ENCODE data around the gene RNF180. TPM values are rescaled to one million over a fixed set of nuclear protein-coding genes. Genes with fewer than 3 reads are reported as not detected.
A peak's percentile ranks its signal among the peaks of the same experiment; 100 is the strongest.

RNF180 gene
- total and polyA plus RNA-seq, 9 donors: 0.62 to 2.3 (median 1.2) TPM

DNA sequence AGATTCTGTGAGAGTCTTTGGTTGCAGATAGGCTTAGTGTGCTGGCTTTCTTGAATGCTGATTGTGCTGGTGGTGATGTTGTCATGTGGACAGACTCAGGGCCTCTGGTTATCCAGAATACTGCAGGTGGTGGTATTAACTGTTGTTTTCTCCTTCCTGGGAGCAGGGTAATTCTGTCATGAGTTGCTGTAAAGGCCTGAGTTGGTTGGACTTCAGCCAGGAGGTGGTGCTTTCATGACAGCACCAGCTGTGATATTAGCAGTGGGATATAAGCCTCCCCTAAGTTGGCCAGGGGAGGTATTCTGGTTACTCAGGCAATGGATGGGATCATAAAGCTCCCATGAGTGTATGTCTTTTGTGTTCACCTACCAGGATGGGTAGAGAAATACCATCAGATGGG, 16.4 kb upstream of the RNF180 start:
- peak; percentile 25 for DNase-seq
- Histone ChIP-seq H3K9me3 (replicated peaks; ENCODE audit: control insufficient read depth, low read depth, low read length) (peaks cover 3% of the 10 kb centered on the region), H3K4me1 (ENCODE audit: control insufficient read depth, insufficient read depth, low read length) (peaks cover 3% of the 10 kb centered on the region), H3K4me3 (ENCODE audit: low read length) (no peak overlapping the region), H3K27ac (ENCODE audit: low read length) (no peak overlapping the region), H3K27me3 (ENCODE audit: control insufficient read depth, insufficient read depth, low read length) (no peaks in the 10 kb centered on the region), H3K36me3 (ENCODE audit: control insufficient read depth, insufficient read depth, low read length) (no peaks in the 10 kb centered on the region)

DNA sequence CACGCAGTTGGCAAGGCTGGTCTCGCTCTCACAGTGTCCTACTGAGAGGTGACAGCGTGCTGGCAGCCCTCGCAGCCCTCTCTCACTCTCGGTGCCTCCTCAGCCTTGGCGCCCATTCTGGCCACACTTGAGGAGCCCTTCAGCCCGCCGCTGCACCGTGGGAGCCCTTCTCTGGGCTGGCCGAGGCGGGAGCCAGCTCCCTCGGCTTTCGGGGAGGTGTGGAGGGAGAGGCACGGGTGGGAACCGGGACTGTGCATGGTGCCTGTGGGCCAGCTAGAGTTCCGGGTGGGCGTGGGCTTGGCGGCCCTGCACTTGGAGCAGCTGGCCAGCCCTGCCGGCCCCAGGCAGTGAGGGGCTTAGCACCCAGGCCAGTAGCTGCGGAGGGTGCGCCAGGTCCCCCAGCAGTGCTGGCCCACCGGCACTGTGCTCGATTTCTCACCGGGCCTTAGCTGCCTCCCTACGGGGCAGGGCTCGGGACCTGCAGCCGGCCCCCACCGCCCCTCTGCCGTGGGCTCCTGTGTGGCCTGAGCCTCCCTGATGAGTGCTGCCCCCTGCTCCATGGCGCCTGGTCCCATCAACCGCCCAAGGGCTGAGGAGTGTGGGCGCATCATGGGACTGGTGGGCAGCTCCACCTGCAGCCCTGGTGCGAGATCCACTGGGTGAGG, 15.7 kb upstream of the RNF180 start:
- Histone ChIP-seq H3K9me3 (replicated peaks; ENCODE audit: control insufficient read depth, low read depth, low read length) (peaks cover 3% of the 10 kb centered on the region), H3K4me1 (ENCODE audit: control insufficient read depth, insufficient read depth, low read length) (peaks cover 3% of the 10 kb centered on the region), H3K36me3 (ENCODE audit: control insufficient read depth, insufficient read depth, low read length) (no peaks in the 10 kb centered on the region), H3K4me3 (ENCODE audit: low read length) (no peak overlapping the region), H3K27me3 (ENCODE audit: control insufficient read depth, insufficient read depth, low read length) (no peaks in the 10 kb centered on the region), H3K27ac (ENCODE audit: low read length) (no peak overlapping the region)
- DNase-seq: no peak
- WGBS (ENCODE audit: insufficient coverage): 88% methylated on average over 32 of the region's 33 CpGs

- Histone ChIP-seq H3K4me1 (ENCODE audit: control insufficient read depth, insufficient read depth, low read length) (no peaks in the 10 kb centered on the region), H3K9me3 (replicated peaks; ENCODE audit: control insufficient read depth, low read depth, low read length) (peaks cover 3% of the 10 kb centered on the region), H3K4me3 (ENCODE audit: low read length) (no peak overlapping the region), H3K36me3 (ENCODE audit: control insufficient read depth, insufficient read depth, low read length) (no peaks in the 10 kb centered on the region), H3K27me3 (ENCODE audit: control insufficient read depth, insufficient read depth, low read length) (no peaks in the 10 kb centered on the region), H3K27ac (ENCODE audit: low read length) (no peak overlapping the region)
- no CpG with 5 or more reads among the region's 1 CpG for WGBS (ENCODE audit: insufficient coverage)
- no peak for DNase-seq
These were observed 9.4 kb upstream of the RNF180 start for GRCh38 chr5:64156261-64156660.

- Histone ChIP-seq H3K4me3 (ENCODE audit: low read length) (no peak overlapping the region), H3K4me1 (ENCODE audit: control insufficient read depth, insufficient read depth, low read length) (no peaks in the 10 kb centered on the region), H3K9me3 (replicated peaks; ENCODE audit: control insufficient read depth, low read depth, low read length) (no peaks in the 10 kb centered on the region), H3K27me3 (ENCODE audit: control insufficient read depth, insufficient read depth, low read length) (peaks cover 3% of the 10 kb centered on the region), H3K36me3 (ENCODE audit: control insufficient read depth, insufficient read depth, low read length) (no peaks in the 10 kb centered on the region), H3K27ac (ENCODE audit: low read length) (no peak overlapping the region)
- DNase-seq: no peak
- 79% methylated on average over 2 of the region's 2 CpGs for WGBS (ENCODE audit: insufficient coverage)
These were observed 6.8 kb upstream of the RNF180 start for GRCh38 chr5:64158827-64159226.

DNA sequence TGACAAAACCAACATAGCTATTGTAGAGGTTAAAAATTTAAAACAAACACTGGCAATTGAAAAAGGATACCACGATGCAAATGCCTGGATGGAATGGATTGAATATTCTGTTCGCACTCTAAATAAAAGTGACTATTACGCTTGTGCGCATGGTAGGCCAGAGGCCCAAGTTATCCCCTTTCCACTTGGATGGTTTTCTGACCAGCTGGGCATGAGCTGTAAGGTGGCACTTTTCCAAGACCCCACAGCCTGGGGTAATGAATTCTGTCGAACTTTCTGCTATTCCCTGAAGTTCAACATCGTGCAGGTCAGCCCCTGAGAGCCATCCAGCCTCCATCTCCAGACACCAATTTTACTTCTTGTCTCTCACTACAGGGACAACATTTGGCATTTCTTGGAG, 5.4 kb upstream of the RNF180 start:
- no peak overlapping the region for H3K27ac ChIP-seq (ENCODE audit: low read length)
- no peak overlapping the region for H3K4me3 ChIP-seq (ENCODE audit: low read length)
- 79% methylated on average over 6 of the region's 6 CpGs for WGBS (ENCODE audit: insufficient coverage)
- no peak for DNase-seq
- no peaks in the 10 kb centered on the region for H3K9me3 ChIP-seq (replicated peaks; ENCODE audit: control insufficient read depth, low read depth, low read length)
- H3K4me1 ChIP-seq (ENCODE audit: control insufficient read depth, insufficient read depth, low read length): peaks cover under 1% of the 10 kb centered on the region
- no peaks in the 10 kb centered on the region for H3K36me3 ChIP-seq (ENCODE audit: control insufficient read depth, insufficient read depth, low read length)
- H3K27me3 ChIP-seq (ENCODE audit: control insufficient read depth, insufficient read depth, low read length): peaks cover 6% of the 10 kb centered on the region

- Histone ChIP-seq H3K4me1 (ENCODE audit: control insufficient read depth, insufficient read depth, low read length) (peaks cover 7% of the 10 kb centered on the region), H3K36me3 (ENCODE audit: control insufficient read depth, insufficient read depth, low read length) (no peaks in the 10 kb centered on the region), H3K9me3 (replicated peaks; ENCODE audit: control insufficient read depth, low read depth, low read length) (no peaks in the 10 kb centered on the region), H3K4me3 (ENCODE audit: low read length) (no peak overlapping the region), H3K27me3 (ENCODE audit: control insufficient read depth, insufficient read depth, low read length) (peaks cover 15% of the 10 kb centered on the region), H3K27ac (ENCODE audit: low read length) (no peak overlapping the region)
- no peak for DNase-seq
- 33% methylated on average over 1 of the region's 3 CpGs for WGBS (ENCODE audit: insufficient coverage)
These were observed 4.2 kb upstream of the RNF180 start for GRCh38 chr5:64161420-64161819.

DNA sequence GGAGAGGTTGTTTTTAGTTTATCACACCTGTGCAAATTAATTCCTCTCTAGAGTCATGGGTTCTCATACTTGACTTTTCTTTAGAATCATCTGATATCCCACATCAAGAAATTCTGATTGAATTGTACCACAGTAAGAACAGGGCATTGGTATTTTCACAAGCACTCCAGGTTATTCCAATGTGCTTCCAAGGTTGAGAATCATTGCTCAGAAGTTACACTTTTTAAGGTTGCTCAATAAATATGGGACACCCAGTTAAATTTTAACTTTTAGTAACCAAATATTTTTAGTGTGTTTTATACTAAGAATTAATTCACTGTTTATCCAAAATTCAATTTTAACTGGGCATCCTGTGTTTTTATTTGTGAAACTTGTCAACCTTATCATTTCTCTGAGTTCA, 2.5 kb upstream of the RNF180 start:
- no peak for DNase-seq
- Histone ChIP-seq H3K9me3 (replicated peaks; ENCODE audit: control insufficient read depth, low read depth, low read length) (no peaks in the 10 kb centered on the region), H3K4me3 (ENCODE audit: low read length) (no peak overlapping the region), H3K27ac (ENCODE audit: low read length) (no peak overlapping the region), H3K27me3 (ENCODE audit: control insufficient read depth, insufficient read depth, low read length) (peaks cover 16% of the 10 kb centered on the region), H3K36me3 (ENCODE audit: control insufficient read depth, insufficient read depth, low read length) (no peaks in the 10 kb centered on the region), H3K4me1 (ENCODE audit: control insufficient read depth, insufficient read depth, low read length) (peaks cover 7% of the 10 kb centered on the region)

GRCh38 chr5:64163746-64164145, 1.9 kb upstream of the RNF180 start:
- no peak overlapping the region for H3K27ac ChIP-seq (ENCODE audit: low read length)
- no peaks in the 10 kb centered on the region for H3K9me3 ChIP-seq (replicated peaks; ENCODE audit: control insufficient read depth, low read depth, low read length)
- whole genome bisulfite sequencing (ENCODE audit: insufficient coverage): no CpG with 5 or more reads among the region's 4 CpGs
- no peaks in the 10 kb centered on the region for H3K36me3 ChIP-seq (ENCODE audit: control insufficient read depth, insufficient read depth, low read length)
- H3K27me3 ChIP-seq (ENCODE audit: control insufficient read depth, insufficient read depth, low read length): peaks cover 16% of the 10 kb centered on the region
- H3K4me3 ChIP-seq (ENCODE audit: low read length): no peak overlapping the region
- no peak for DNase-seq
- H3K4me1 ChIP-seq (ENCODE audit: control insufficient read depth, insufficient read depth, low read length): peaks cover 7% of the 10 kb centered on the region

DNA sequence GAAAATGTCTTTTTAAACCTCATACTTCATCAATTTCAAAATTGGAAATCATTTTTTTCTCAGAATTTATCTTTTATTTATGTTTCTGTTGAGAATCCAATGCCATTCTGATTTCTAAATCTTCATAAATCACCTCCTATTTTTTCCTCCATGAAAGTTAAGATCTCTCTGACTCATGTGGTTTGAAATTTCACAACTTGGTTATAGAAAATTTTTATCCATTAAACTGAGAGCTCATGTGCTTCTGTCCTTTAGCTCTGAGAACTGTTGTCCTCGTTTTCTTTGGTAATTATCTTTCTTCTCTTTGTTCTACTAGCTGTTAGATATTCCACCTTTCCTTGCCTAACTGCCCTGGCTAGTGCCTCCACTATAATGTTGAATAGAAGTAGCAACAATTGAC, 1.5 kb upstream of the RNF180 start:
- Histone ChIP-seq H3K4me3 (ENCODE audit: low read length) (no peak overlapping the region), H3K27ac (ENCODE audit: low read length) (no peak overlapping the region), H3K27me3 (ENCODE audit: control insufficient read depth, insufficient read depth, low read length) (peaks cover 16% of the 10 kb centered on the region), H3K36me3 (ENCODE audit: control insufficient read depth, insufficient read depth, low read length) (no peaks in the 10 kb centered on the region), H3K4me1 (ENCODE audit: control insufficient read depth, insufficient read depth, low read length) (peaks cover 7% of the 10 kb centered on the region), H3K9me3 (replicated peaks; ENCODE audit: control insufficient read depth, low read depth, low read length) (no peaks in the 10 kb centered on the region)
- no peak for DNase-seq
- WGBS (ENCODE audit: insufficient coverage): no CpG with 5 or more reads among the region's 1 CpG

- Histone ChIP-seq H3K27ac (ENCODE audit: low read length) (no peak overlapping the region), H3K27me3 (ENCODE audit: control insufficient read depth, insufficient read depth, low read length) (peaks cover 16% of the 10 kb centered on the region), H3K4me3 (ENCODE audit: low read length) (peak overlapping the region; percentile 21), H3K36me3 (ENCODE audit: control insufficient read depth, insufficient read depth, low read length) (no peaks in the 10 kb centered on the region), H3K4me1 (ENCODE audit: control insufficient read depth, insufficient read depth, low read length) (peaks cover 7% of the 10 kb centered on the region), H3K9me3 (replicated peaks; ENCODE audit: control insufficient read depth, low read depth, low read length) (no peaks in the 10 kb centered on the region)
- no peak for DNase-seq
- 22% methylated on average over 5 of the region's 11 CpGs for WGBS (ENCODE audit: insufficient coverage)
These were observed 513 bp upstream of the RNF180 start for GRCh38 chr5:64165160-64165499.
